Neuronal stem cell (in vitro differentiated cells): ENCODE results near the gene FBLN1.
A peak's percentile ranks its signal among the peaks of the same experiment; 100 is the strongest.

ENCODE experiments used
- DNase-seq: peaks from one replicate; pipeline ENCODE4 v3.0.0-alpha.2; 2013; ENCODE audit warnings: low spot score
- H2AFZ ChIP-seq: one replicate; pipeline ENCODE4 v1.6.1; 2013; ENCODE audit warnings: mild to moderate bottlenecking, low read length, inconsistent platforms
- H2AK5ac ChIP-seq: 2 replicates; pipeline ENCODE4 v1.6.1; 2013; ENCODE audit warnings: low read depth, mild to moderate bottlenecking, inconsistent platforms, low read length, moderate library complexity, mixed read lengths
- H2BK120ac ChIP-seq: 2 replicates; pipeline ENCODE4 v1.6.1; 2013; ENCODE audit warnings: low read depth, mild to moderate bottlenecking, inconsistent platforms, low read length, moderate library complexity, mixed read lengths
- H2BK12ac ChIP-seq: one replicate; pipeline ENCODE4 v1.6.1; 2013; ENCODE audit warnings: low read length, inconsistent platforms
- H2BK15ac ChIP-seq: 2 replicates; pipeline ENCODE4 v1.6.1; 2013; ENCODE audit warnings: mild to moderate bottlenecking, low read length, inconsistent platforms, mixed read lengths
- H2BK5ac ChIP-seq: one replicate; pipeline ENCODE4 v1.6.1; 2013; ENCODE audit warnings: inconsistent platforms, mild to moderate bottlenecking, low read length, moderate library complexity
- H3K14ac ChIP-seq: one replicate; pipeline ENCODE4 v1.6.1; 2013; ENCODE audit warnings: low read length, inconsistent platforms
- H3K18ac ChIP-seq: 2 replicates; pipeline ENCODE4 v1.6.1; 2013; ENCODE audit warnings: low read length, inconsistent platforms
- H3K23ac ChIP-seq: 2 replicates; pipeline ENCODE4 v1.6.1; 2013; ENCODE audit warnings: low read depth, mild to moderate bottlenecking, mixed read lengths, low read length, inconsistent platforms; ENCODE audit not compliant: poor library complexity
- H3K27ac ChIP-seq: replicated peaks from 3 replicates; pipeline ENCODE4 v1.5.1; 2013; ENCODE audit warnings: low read length, inconsistent platforms
- H3K27me3 ChIP-seq, 3 experiments: 2 replicates each; pipeline ENCODE4 v1.6.1; 2013; ENCODE audit warnings: low read length in 3 of 3, mild to moderate bottlenecking in 2 of 3, inconsistent platforms in 1 of 3, low read depth in 1 of 3, mixed read lengths in 1 of 3, moderate library complexity in 1 of 3; ENCODE audit not compliant: control insufficient read depth in 3 of 3, insufficient read depth in 3 of 3
- H3K36me3 ChIP-seq, 2 donors: replicated peaks in 1 of 2; 2 replicates each; pipeline ENCODE4 v1.6.1; 2013; ENCODE audit warnings: low read length in 2 of 2; ENCODE audit not compliant: control insufficient read depth in 2 of 2, insufficient read depth in 2 of 2
- H3K4ac ChIP-seq: 2 replicates; pipeline ENCODE4 v1.6.1; 2013; ENCODE audit warnings: inconsistent platforms, mild to moderate bottlenecking, low read length, moderate library complexity
- H3K4me1 ChIP-seq, 2 donors: 1 replicate in 1 of 2; 2 replicates in 1 of 2; pipeline ENCODE4 v1.6.1; 2013; ENCODE audit warnings: low read length in 2 of 2, low read depth in 1 of 2; ENCODE audit not compliant: control insufficient read depth in 2 of 2, insufficient read depth in 1 of 2
- H3K4me2 ChIP-seq: one replicate; pipeline ENCODE4 v1.6.1; 2013; ENCODE audit warnings: mild to moderate bottlenecking, low read length, inconsistent platforms; ENCODE audit not compliant: insufficient read depth, poor library complexity, severe bottlenecking
- H3K4me3 ChIP-seq, 2 donors: 2 replicates each; pipeline ENCODE4 v1.5.1; 2013; ENCODE audit warnings: low read length in 2 of 2, mild to moderate bottlenecking in 2 of 2, inconsistent platforms in 1 of 2, moderate library complexity in 1 of 2
- H3K79me1 ChIP-seq: one replicate; pipeline ENCODE4 v1.6.1; 2013; ENCODE audit warnings: low read depth, mild to moderate bottlenecking, inconsistent platforms, low read length, moderate library complexity
- H3K9ac ChIP-seq: one replicate; pipeline ENCODE4 v1.6.1; 2013; ENCODE audit warnings: mild to moderate bottlenecking, low read depth, low read length, inconsistent platforms; ENCODE audit not compliant: poor library complexity
- H3K9me3 ChIP-seq, 2 donors: replicated peaks in 1 of 2; 2 replicates each; pipeline versions ENCODE3 to v1.6.1; 2013; ENCODE audit warnings: low read length in 2 of 2, mild to moderate bottlenecking in 2 of 2, inconsistent platforms in 1 of 2, low read depth in 1 of 2, mixed read lengths in 1 of 2, moderate library complexity in 1 of 2; ENCODE audit not compliant: control insufficient read depth in 2 of 2, insufficient read depth in 1 of 2
- H4K8ac ChIP-seq: one replicate; pipeline ENCODE4 v1.6.1; 2013; ENCODE audit warnings: low read depth, mild to moderate bottlenecking, inconsistent platforms, low read length, moderate library complexity
- H4K91ac ChIP-seq: one replicate; pipeline ENCODE4 v1.6.1; 2013; ENCODE audit warnings: low read length, low read depth, mild to moderate bottlenecking, inconsistent platforms; ENCODE audit not compliant: poor library complexity
- WGBS, 2 donors: extraction: QIAGEN DNeasy Blood & Tissue Kit; methylation state at CpG; one replicate each; pipeline ENCODE4 v1.1.7; 2013; ENCODE audit warnings: missing lambda C conversion rate in 2 of 2, mixed read lengths in 1 of 2; ENCODE audit not compliant: insufficient read length in 2 of 2, insufficient replicate concordance in 1 of 2; ENCODE audit errors: extremely low coverage in 2 of 2; 5-methylcytosine and 5-hydroxymethylcytosine counted together

FBLN1 gene

DNA sequence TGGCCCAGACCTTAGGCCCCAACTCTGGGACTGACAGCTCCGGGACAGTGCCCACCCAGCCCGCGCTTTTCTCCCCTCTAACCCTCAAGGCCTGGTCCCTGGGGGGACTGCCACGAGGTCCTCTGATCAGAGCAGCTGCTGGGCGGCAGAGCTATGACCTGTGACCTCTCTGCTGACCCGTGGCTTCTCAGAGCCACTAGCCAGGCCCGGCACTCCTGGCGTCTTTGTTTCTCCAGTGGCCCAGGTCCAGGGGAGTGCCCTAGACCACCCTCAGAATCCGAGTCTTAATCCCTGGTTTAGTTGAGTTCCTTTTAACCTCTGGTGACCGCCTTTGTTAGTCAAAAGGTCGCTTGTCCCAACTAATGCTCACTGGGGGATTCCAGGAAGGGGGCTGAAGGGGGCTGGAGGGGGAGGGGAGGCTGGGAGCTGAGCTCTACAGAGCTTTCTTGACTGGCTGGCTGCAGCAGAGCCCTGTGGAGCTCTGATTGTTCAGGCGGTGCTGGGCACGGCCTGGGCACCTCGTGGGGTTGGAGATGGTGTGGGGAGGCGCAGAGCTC, 1.2 kb downstream of the FBLN1 start:
- Histone ChIP-seq H2AK5ac (peak overlapping the region; percentile 98), H3K4me3 (peak overlapping the region; percentile 66 to 87), H4K8ac (no peak overlapping the region), H2AFZ (peak overlapping the region; percentile 84), H3K23ac (peak overlapping the region; percentile 15), H3K18ac (peak overlapping the region; percentile 99), H2BK120ac (peak overlapping the region; percentile 98), H3K27ac (peak overlapping the region; percentile 98), H3K27me3 (peaks cover 0 to 3% (median 0%) of the 10 kb centered on the region in 3 experiments), H3K79me1 (peaks cover 7% of the 10 kb centered on the region), H3K14ac (no peak overlapping the region), H2BK5ac (peak overlapping the region; percentile 100), H2BK15ac (peak overlapping the region; percentile 14), H3K4me1 (peaks cover 11 to 33% of the 10 kb centered on the region in 2 donors), H2BK12ac (no peak overlapping the region), H3K9me3 (no peaks in the 10 kb centered on the region), H3K4ac (no peak overlapping the region), H3K9ac (peak overlapping the region; percentile 87), H4K91ac (peak overlapping the region; percentile 56), H3K36me3 (peaks cover 2 to 11% of the 10 kb centered on the region in 2 donors), H3K4me2 (peak overlapping the region; percentile 89)
- WGBS, 2 donors = no CpG with 5 or more reads among the region's 15 CpGs
- peak; percentile 98 for DNase-seq

- Histone ChIP-seq H2BK12ac (no peak overlapping the region), H3K9ac (peak overlapping the region; percentile 95), H2BK120ac (peak overlapping the region; percentile 98), H3K4me1 (peaks cover 11 to 39% of the 10 kb centered on the region in 2 donors), H2BK5ac (peak overlapping the region; percentile 100), H2BK15ac (peak overlapping the region; percentile 98), H4K91ac (peak overlapping the region; percentile 99), H3K4me2 (peak overlapping the region; percentile 89), H3K4me3 (peak overlapping the region; percentile 66 to 71), H3K23ac (peak overlapping the region; percentile 28), H4K8ac (no peak overlapping the region), H2AK5ac (peak overlapping the region; percentile 95), H3K36me3 (peaks cover 2 to 13% of the 10 kb centered on the region in 2 donors), H3K27me3 (peaks cover 0 to 3% (median 0%) of the 10 kb centered on the region in 3 experiments), H2AFZ (peak overlapping the region; percentile 84), H3K27ac (peak overlapping the region; percentile 98), H3K79me1 (peaks cover 12% of the 10 kb centered on the region), H3K4ac (no peak overlapping the region), H3K14ac (no peak overlapping the region), H3K18ac (peak overlapping the region; percentile 100), H3K9me3 (no peaks in the 10 kb centered on the region)
- WGBS, 2 donors = no CpG with 5 or more reads among the region's 31 CpGs
- DNase-seq = peak; percentile 83
Measured at GRCh38 chr22:45504373-45505341, 2.0 kb downstream of the FBLN1 start.

DNA sequence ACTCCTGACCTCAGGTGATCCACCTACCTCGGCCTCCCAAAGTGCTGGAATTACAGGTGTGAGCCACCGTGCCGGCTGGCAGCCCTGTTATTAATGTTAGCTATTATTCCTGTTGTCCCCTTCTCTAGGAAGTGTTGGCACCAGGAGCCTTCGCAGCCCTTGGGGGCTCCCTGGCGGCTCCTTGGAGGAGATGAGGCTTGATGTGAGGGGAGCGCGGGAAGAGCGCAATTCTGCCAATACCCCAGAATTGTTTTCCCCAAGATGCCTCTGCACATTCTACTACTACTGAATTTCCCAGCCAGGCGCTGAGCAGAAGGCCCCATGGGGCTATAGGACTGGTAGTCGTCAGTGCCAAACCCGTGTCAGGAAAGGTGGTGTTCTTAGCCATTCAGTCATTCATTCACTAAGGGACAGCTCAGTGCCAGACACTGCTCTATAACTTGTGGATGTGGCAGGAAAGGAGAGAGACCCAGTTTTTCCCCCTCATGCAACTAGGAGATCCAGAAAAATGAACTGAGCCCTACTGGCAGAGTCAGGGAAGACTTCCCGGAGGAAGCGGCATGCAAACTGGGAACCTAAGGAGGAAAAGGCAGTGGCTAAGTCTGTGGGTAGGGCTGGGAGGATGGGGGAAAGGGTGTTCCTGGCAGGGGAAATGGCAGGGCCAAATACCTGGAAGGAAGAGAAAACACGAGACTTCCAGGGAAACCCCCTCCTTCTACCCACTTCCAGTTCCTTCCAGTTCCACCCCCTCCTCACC, 3.5 kb downstream of the FBLN1 start:
- Histone ChIP-seq H3K4ac (no peak overlapping the region), H3K4me3 (no peak overlapping the region), H2BK12ac (no peak overlapping the region), H3K36me3 (peaks cover 2 to 17% of the 10 kb centered on the region in 2 donors), H2BK5ac (peak overlapping the region; percentile 1), H2BK15ac (peak overlapping the region; percentile 62), H3K9ac (no peak overlapping the region), H3K9me3 (no peaks in the 10 kb centered on the region), H4K91ac (no peak overlapping the region), H3K4me1 (peaks cover 11 to 47% of the 10 kb centered on the region in 2 donors), H3K14ac (peak overlapping the region; percentile 31), H3K18ac (peak overlapping the region; percentile 44), H3K4me2 (no peak overlapping the region), H2AFZ (no peak overlapping the region), H4K8ac (no peak overlapping the region), H3K27ac (peak overlapping the region; percentile 98), H3K79me1 (peaks cover 16% of the 10 kb centered on the region), H3K23ac (no peak overlapping the region), H2BK120ac (peak overlapping the region; percentile 44), H2AK5ac (peak overlapping the region; percentile 93), H3K27me3 (no peaks in the 10 kb centered on the region)
- no CpG with 5 or more reads among the region's 14 CpGs for WGBS, 2 donors
- DNase-seq = no peak
